Esophagus squamous epithelium (tissue), 5 donors: ENCODE data around the gene ZSWIM6. TPM values are rescaled to one million over a fixed set of nuclear protein-coding genes. Genes with fewer than 3 reads are reported as not detected.

ENCODE experiments used
- DNase-seq: peaks from one replicate; lab custom pipeline; 2025; lab: John Stamatoyannopoulos, UW
- H3K27ac ChIP-seq, 4 donors: fragments of 200-600 bp; sonication (generic); one replicate each; pipeline ENCODE4 v1.5.1; 2016 to 2019; ENCODE audit warnings: mild to moderate bottlenecking in 1 of 4
- H3K27me3 ChIP-seq, 4 donors: fragments of 200-600 bp; sonication (generic); 1 replicate in 3 of 4; 2 replicates in 1 of 4; pipeline versions ENCODE4 v1.5.1 to v1.6.0; 2017 to 2021; ENCODE audit warnings: antibody characterized with exemption in 1 of 4
- H3K36me3 ChIP-seq, 3 donors: fragments of 200-600 bp; sonication (generic); one replicate each; pipeline ENCODE4 v1.5.1; 2016 to 2019
- H3K4me1 ChIP-seq, 3 donors: fragments of 200-600 bp; sonication (generic); one replicate each; pipeline ENCODE4 v1.5.1; 2017 to 2019
- H3K4me3 ChIP-seq, 4 donors: fragments of 200-600 bp; sonication (generic); 1 replicate in 3 of 4; 2 replicates in 1 of 4; pipeline ENCODE4 v1.5.1; 2016 to 2019; ENCODE audit warnings: mild to moderate bottlenecking in 2 of 4, moderate library complexity in 1 of 4
- H3K9me3 ChIP-seq, 3 donors: fragments of 200-600 bp; sonication (generic); one replicate each; pipeline ENCODE4 v1.5.1; 2016 to 2019
- POLR2A ChIP-seq, 4 donors: fragments of 450-650 bp; IDR thresholded peaks; one replicate each; pipeline ENCODE4 v1.6.1; 2017; ENCODE audit warnings: antibody characterized with exemption in 4 of 4, mild to moderate bottlenecking in 4 of 4, moderate library complexity in 3 of 4
- WGBS, 2 donors: methylation state at CpG; one replicate each; pipeline ENCODE4 v1.1.5; 2018; 5-methylcytosine and 5-hydroxymethylcytosine counted together
- intact Hi-C: fragments of 100-400 bp; cut with DNase I; formaldehyde crosslinking; loops from one replicate; pipeline ENCODE4 v1.15.0; 2022
- total RNA-seq, 4 donors: library from RNA; depleted of rRNA; stranded (reverse); fragments of >200 nt; gene quantifications; one replicate each; pipeline ENCODE4 v1.1.0, GENCODE V29; 2016
- TF ChIP-seq, protein P1 (sequence below), 6 experiments: fragments of 450-650 bp in 4 of 6; fragments of 200-600 bp in 2 of 6; sonication (generic) in 2 of 6; IDR thresholded peaks; one replicate each; pipeline ENCODE4 v1.5.1; 2016 to 2019; ENCODE audit warnings: antibody characterized with exemption in 6 of 6, mild to moderate bottlenecking in 4 of 6, moderate library complexity in 4 of 6
- donor health status: DM: yes; HTN: yes; CAD: no.

The ZSWIM6 gene
- total RNA-seq, 4 donors from 2014 or later, result 6.4 to 12.4 (median 8.8) TPM

DNA sequence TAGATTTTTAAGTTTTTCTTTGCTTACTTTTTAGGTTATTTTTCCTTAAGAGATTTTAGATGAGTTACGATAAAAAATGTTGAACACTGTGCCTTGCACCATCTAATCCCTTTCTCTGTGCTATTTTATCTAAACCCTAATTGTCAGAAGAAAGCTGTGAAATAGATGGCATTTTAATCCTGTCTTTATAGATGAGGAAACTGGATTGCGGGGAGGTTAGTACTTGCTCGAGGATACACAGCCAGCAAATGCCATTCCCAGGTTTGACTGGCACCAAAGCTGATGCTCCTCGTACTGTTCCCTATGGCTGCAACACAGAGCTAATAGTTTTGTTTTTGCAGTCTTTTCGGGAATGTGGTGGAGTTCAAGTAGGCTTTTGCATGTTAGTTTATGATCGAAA, 82.7 kb downstream of the ZSWIM6 start:
- TF ChIP-seq POLR2A (IDR thresholded peaks at IDR 0.05), result no peak
- TF ChIP-seq, protein P1, sequence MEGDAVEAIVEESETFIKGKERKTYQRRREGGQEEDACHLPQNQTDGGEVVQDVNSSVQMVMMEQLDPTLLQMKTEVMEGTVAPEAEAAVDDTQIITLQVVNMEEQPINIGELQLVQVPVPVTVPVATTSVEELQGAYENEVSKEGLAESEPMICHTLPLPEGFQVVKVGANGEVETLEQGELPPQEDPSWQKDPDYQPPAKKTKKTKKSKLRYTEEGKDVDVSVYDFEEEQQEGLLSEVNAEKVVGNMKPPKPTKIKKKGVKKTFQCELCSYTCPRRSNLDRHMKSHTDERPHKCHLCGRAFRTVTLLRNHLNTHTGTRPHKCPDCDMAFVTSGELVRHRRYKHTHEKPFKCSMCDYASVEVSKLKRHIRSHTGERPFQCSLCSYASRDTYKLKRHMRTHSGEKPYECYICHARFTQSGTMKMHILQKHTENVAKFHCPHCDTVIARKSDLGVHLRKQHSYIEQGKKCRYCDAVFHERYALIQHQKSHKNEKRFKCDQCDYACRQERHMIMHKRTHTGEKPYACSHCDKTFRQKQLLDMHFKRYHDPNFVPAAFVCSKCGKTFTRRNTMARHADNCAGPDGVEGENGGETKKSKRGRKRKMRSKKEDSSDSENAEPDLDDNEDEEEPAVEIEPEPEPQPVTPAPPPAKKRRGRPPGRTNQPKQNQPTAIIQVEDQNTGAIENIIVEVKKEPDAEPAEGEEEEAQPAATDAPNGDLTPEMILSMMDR (IDR thresholded peaks at IDR 0.05), result no peak
- intact Hi-C loops, result loop anchor here (10.0 kb wide), 1 partner anchor 80 kb away; the partner anchor contains the start of gene ZSWIM6
- Histone ChIP-seq H3K9me3 (no peaks in the 10 kb centered on the region), H3K4me3 (no peak overlapping the region), H3K36me3 (no peaks in the 10 kb centered on the region), H3K27me3 (no peaks in the 10 kb centered on the region), H3K27ac (no peak overlapping the region), H3K4me1 (peaks cover 0 to 46% (median 13%) of the 10 kb centered on the region in 3 donors)
- no peak for DNase-seq
- WGBS, 2 donors, result 56 to 65% methylated on average over 6 of the region's 6 CpGs

DNA sequence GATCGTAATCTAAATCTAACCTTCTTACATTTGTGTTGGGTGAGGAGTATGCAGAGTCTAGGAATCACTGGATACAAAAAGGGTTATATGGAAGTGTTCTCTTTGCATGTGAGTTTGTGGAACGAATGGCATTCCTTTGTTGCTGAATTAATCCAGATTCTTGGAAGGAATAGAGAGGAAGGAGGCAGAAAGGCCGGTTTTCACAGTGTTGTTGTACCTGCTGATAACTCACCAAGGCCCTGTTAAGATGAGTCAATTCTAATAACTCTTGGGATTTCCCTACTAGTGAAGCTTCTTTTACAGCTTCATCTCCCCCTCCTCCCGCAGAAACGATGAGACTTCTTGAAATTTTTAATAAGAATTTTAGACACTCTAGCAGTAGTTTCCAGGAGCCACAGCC, 84.0 kb downstream of the ZSWIM6 start:
- no peak for TF ChIP-seq POLR2A (IDR thresholded peaks at IDR 0.05)
- TF ChIP-seq, protein P1 (IDR thresholded peaks at IDR 0.05), result no peak
- intact Hi-C loops, result loop anchor here (10.0 kb wide), 1 partner anchor 81 kb away; the partner anchor contains the start of gene ZSWIM6
- Histone ChIP-seq H3K27ac (no peak overlapping the region), H3K4me1 (peaks cover 0 to 40% (median 11%) of the 10 kb centered on the region in 3 donors), H3K27me3 (no peaks in the 10 kb centered on the region), H3K4me3 (no peak overlapping the region), H3K9me3 (no peaks in the 10 kb centered on the region), H3K36me3 (no peaks in the 10 kb centered on the region)
- 29 to 46% methylated on average over 5 of the region's 5 CpGs for WGBS, 2 donors
- DNase-seq, result no peak

GRCh38 chr5:61416420-61416819, 84.4 kb downstream of the ZSWIM6 start:
- Histone ChIP-seq H3K4me3 (no peak overlapping the region), H3K36me3 (no peaks in the 10 kb centered on the region), H3K27me3 (no peaks in the 10 kb centered on the region), H3K27ac (no peak overlapping the region), H3K4me1 (peaks cover 0 to 40% (median 11%) of the 10 kb centered on the region in 3 donors), H3K9me3 (no peaks in the 10 kb centered on the region)
- no peak for DNase-seq
- intact Hi-C loops, result loop anchor here (10.0 kb wide), 1 partner anchor 82 kb away; the partner anchor contains the start of gene ZSWIM6
- TF ChIP-seq POLR2A (IDR thresholded peaks at IDR 0.05), result no peak
- TF ChIP-seq, protein P1 (IDR thresholded peaks at IDR 0.05), result no peak
- 50 to 100% methylated on average over 1 of the region's 1 CpG for WGBS, 2 donors

GRCh38 chr5:61417340-61417739, 85.3 kb downstream of the ZSWIM6 start:
- TF ChIP-seq, protein P1 (IDR thresholded peaks at IDR 0.05), result no peak
- TF ChIP-seq POLR2A (IDR thresholded peaks at IDR 0.05), result no peak
- Histone ChIP-seq H3K4me1 (peaks cover 0 to 40% (median 11%) of the 10 kb centered on the region in 3 donors), H3K27ac (no peak overlapping the region), H3K36me3 (no peaks in the 10 kb centered on the region), H3K4me3 (no peak overlapping the region), H3K9me3 (no peaks in the 10 kb centered on the region), H3K27me3 (no peaks in the 10 kb centered on the region)
- intact Hi-C loops, result loop anchor here (10.0 kb wide), 1 partner anchor 83 kb away; the partner anchor contains the start of gene ZSWIM6
- DNase-seq, result no peak
- 75 to 76% methylated on average over 3 of the region's 3 CpGs for WGBS, 2 donors

GRCh38 chr5:61417851-61418250, 85.8 kb downstream of the ZSWIM6 start:
- no peak overlapping the region for H3K27ac ChIP-seq
- intact Hi-C loops, result loop anchor here (10.0 kb wide), 1 partner anchor 83 kb away; the partner anchor contains the start of gene ZSWIM6
- TF ChIP-seq POLR2A (IDR thresholded peaks at IDR 0.05), result no peak
- TF ChIP-seq, protein P1 (IDR thresholded peaks at IDR 0.05), result no peak
- H3K4me1 ChIP-seq, result peaks cover 0 to 40% (median 11%) of the 10 kb centered on the region in 3 donors
- no peak for DNase-seq
- H3K36me3 ChIP-seq, result no peaks in the 10 kb centered on the region
- H3K27me3 ChIP-seq, result no peaks in the 10 kb centered on the region
- H3K4me3 ChIP-seq, result no peak overlapping the region
- H3K9me3 ChIP-seq, result no peaks in the 10 kb centered on the region
- 82 to 84% methylated on average over 1 of the region's 1 CpG for WGBS, 2 donors
